ENCODE results near the gene WWP2. TPM values are rescaled to one million over a fixed set of nuclear protein-coding genes. Genes with fewer than 3 reads are reported as not detected.

WWP2 gene
- total RNA-seq, 1 experiment from 2014 or later, result 38.8 TPM

DNA sequence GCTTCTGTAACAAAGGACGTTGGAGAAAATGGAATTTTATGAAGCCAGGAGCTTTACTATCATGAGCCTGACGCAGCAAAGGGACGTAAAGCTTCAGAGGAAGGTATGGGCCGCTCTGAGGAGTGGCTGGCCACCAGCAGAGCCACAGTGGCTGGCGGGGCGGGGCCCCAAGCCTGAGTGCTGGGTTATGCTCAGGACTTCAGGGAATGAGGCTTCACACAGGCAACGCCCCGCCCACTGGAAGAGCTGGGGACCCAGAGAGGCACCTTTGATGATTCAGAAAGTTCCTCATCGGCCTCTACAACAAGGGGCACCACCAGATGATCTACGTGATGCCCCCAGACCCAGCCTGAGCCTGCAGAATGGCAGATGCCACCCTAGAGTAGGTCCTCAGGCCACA lies 16.2 kb upstream of the WWP2 start:
- no peaks in the 10 kb centered on the region for H3K9me2 ChIP-seq (ENCODE audit: insufficient read depth)
- TF ChIP-seq, protein P1, sequence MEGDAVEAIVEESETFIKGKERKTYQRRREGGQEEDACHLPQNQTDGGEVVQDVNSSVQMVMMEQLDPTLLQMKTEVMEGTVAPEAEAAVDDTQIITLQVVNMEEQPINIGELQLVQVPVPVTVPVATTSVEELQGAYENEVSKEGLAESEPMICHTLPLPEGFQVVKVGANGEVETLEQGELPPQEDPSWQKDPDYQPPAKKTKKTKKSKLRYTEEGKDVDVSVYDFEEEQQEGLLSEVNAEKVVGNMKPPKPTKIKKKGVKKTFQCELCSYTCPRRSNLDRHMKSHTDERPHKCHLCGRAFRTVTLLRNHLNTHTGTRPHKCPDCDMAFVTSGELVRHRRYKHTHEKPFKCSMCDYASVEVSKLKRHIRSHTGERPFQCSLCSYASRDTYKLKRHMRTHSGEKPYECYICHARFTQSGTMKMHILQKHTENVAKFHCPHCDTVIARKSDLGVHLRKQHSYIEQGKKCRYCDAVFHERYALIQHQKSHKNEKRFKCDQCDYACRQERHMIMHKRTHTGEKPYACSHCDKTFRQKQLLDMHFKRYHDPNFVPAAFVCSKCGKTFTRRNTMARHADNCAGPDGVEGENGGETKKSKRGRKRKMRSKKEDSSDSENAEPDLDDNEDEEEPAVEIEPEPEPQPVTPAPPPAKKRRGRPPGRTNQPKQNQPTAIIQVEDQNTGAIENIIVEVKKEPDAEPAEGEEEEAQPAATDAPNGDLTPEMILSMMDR (conservative IDR thresholded peaks at IDR 0.05), result no peak
- no peak for TF ChIP-seq EZH2 (IDR thresholded peaks at IDR 0.05; ENCODE audit: low read depth)
- no peaks in the 10 kb centered on the region for H3K27me3 ChIP-seq (ENCODE audit: insufficient read depth, low read depth)
- CTCF ChIA-PET, result interaction anchor here (1.0 kb wide), 1 partner anchor 8 kb away, joined by 4 read pairs; no protein-coding TSS in a partner anchor
- H3K4me3 ChIP-seq, result no peak overlapping the region
- H3F3A ChIP-seq (ENCODE audit: insufficient read depth, low read depth), result peaks cover 51% of the 10 kb centered on the region
- no peak overlapping the region for H2AFZ ChIP-seq
- no peak overlapping the region for H3K4me2 ChIP-seq
- DNase-seq, result no peak
- H3K79me2 ChIP-seq (ENCODE audit: low read depth), result peaks cover 34% of the 10 kb centered on the region
- no TSS peak for BruUV-seq (replicated peaks)
- H3K27ac ChIP-seq, result no peak overlapping the region
- H3K36me3 ChIP-seq (ENCODE audit: low read depth), result peaks cover 51% of the 10 kb centered on the region
- no peaks in the 10 kb centered on the region for H3K9me3 ChIP-seq (ENCODE audit: insufficient read depth, low read depth)
- H4K20me1 ChIP-seq (ENCODE audit: insufficient read depth), result peaks cover 13% of the 10 kb centered on the region
- intact Hi-C loops (cut with micrococcal nuclease; ENCODE audit: unreplicated experiment), result no loop called here
- peaks cover 20% of the 10 kb centered on the region for H3K4me1 ChIP-seq (replicated peaks; ENCODE audit: insufficient read depth)
- POLR2A ChIA-PET (ENCODE audit: unreplicated experiment), result no interaction called here

DNA sequence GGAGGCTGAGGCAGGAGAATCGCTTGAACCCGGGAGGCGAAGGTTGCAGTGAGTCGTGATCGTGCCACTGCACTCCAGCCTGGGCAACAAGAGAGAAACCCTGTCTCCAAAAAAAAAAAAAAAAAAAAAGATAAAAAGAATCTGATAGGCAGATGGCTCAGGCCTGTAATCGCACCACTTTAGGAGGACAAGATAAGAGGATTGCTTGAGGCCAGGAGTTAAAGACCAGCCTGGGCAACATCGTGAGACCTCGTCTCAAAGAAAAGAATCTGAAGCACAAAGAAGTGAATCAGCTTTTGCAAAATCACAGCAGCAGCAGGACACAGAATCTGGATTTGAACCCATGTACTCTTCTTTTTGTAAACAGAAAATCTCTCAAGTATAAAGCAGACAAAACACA lies 15.0 kb upstream of the WWP2 start:
- Histone ChIP-seq H3K9me3 (ENCODE audit: insufficient read depth, low read depth) (no peaks in the 10 kb centered on the region), H4K20me1 (ENCODE audit: insufficient read depth) (peaks cover 17% of the 10 kb centered on the region), H3K4me3 (no peak overlapping the region), H3K27ac (no peak overlapping the region), H3K9me2 (ENCODE audit: insufficient read depth) (no peaks in the 10 kb centered on the region), H3K4me1 (replicated peaks; ENCODE audit: insufficient read depth) (peaks cover 9% of the 10 kb centered on the region), H2AFZ (no peak overlapping the region), H3K79me2 (ENCODE audit: low read depth) (peaks cover 45% of the 10 kb centered on the region), H3F3A (ENCODE audit: insufficient read depth, low read depth) (peaks cover 40% of the 10 kb centered on the region), H3K36me3 (ENCODE audit: low read depth) (peaks cover 47% of the 10 kb centered on the region), H3K4me2 (no peak overlapping the region), H3K27me3 (ENCODE audit: insufficient read depth, low read depth) (no peaks in the 10 kb centered on the region)
- no peak for TF ChIP-seq EZH2 (IDR thresholded peaks at IDR 0.05; ENCODE audit: low read depth)
- TF ChIP-seq, protein P1 (conservative IDR thresholded peaks at IDR 0.05), result no peak
- CTCF ChIA-PET, result no interaction called here
- intact Hi-C loops (cut with micrococcal nuclease; ENCODE audit: unreplicated experiment), result no loop called here
- no peak for DNase-seq
- BruUV-seq (replicated peaks), result no TSS peak
- POLR2A ChIA-PET (ENCODE audit: unreplicated experiment), result no interaction called here

DNA sequence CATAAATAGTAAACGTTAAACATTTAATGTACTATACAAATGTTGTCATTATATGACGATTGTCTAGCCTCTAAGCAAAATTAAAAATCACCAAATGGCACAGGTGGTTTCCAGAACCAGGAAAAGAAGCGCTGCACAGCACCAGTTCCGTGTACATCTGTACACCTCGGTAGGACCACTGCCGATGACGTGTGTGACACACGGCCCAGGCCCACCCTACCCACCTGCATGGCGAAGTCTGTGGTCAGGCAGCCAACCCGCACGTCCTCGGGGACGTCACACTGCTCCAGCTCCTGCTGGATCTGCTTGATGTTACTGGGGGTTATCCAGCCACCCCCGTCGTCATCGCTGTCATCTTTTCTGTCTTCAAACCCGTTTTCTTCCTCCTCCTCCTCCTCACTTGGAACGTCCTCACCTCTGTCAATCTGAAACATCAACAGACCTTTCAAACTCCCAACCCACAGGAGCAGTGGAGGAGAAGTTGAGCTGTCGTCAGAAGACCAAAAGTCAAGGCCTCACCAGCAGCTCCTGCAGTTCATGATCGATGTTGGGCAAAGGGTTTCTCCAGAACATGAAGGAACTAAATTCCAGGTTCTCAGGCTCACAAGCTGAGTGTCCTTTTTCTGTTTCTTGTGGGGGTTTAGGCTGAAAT lies 13.3 kb upstream of the WWP2 start:
- H3K27me3 ChIP-seq (ENCODE audit: insufficient read depth, low read depth), result no peaks in the 10 kb centered on the region
- intact Hi-C loops (cut with micrococcal nuclease; ENCODE audit: unreplicated experiment), result no loop called here

More for the DNA sequence above, 13.3 kb upstream of the WWP2 start:
- Histone ChIP-seq H3K9me2 (ENCODE audit: insufficient read depth) (no peaks in the 10 kb centered on the region), H3K4me3 (no peak overlapping the region), H3K27ac (no peak overlapping the region), H3K9me3 (ENCODE audit: insufficient read depth, low read depth) (no peaks in the 10 kb centered on the region), H3K79me2 (ENCODE audit: low read depth) (peaks cover 48% of the 10 kb centered on the region), H3F3A (ENCODE audit: insufficient read depth, low read depth) (peaks cover 23% of the 10 kb centered on the region; the same call in 1 of the 2 replicates), H2AFZ (no peak overlapping the region), H3K4me2 (no peak overlapping the region), H4K20me1 (ENCODE audit: insufficient read depth) (peaks cover 17% of the 10 kb centered on the region), H3K36me3 (ENCODE audit: low read depth) (peaks cover 35% of the 10 kb centered on the region), H3K4me1 (replicated peaks; ENCODE audit: insufficient read depth) (peaks cover 14% of the 10 kb centered on the region)
- POLR2A ChIA-PET (ENCODE audit: unreplicated experiment), result interaction anchor here (0.8 to 1.0 kb wide), 2 partner anchors 9 to 22 kb away, joined by 3 read pairs; partner anchors contain the start of gene NQO1
- no TSS peak for BruUV-seq (replicated peaks)
- CTCF ChIA-PET, result no interaction called here
- no peak for DNase-seq
- no peak for TF ChIP-seq EZH2 (IDR thresholded peaks at IDR 0.05; ENCODE audit: low read depth)
- TF ChIP-seq, protein P1 (conservative IDR thresholded peaks at IDR 0.05), result no peak
